ENCODE data around the gene ARF5. TPM values are rescaled to one million over a fixed set of nuclear protein-coding genes. Genes with fewer than 3 reads are reported as not detected.
"Not testable (repeated sequence)": the region's sequence is repeated elsewhere in the genome, so short reads cannot be mapped to it uniquely, and the experiment has no call there.

The ARF5 gene
- total and polyA plus RNA-seq, 11 donors = 85.3 to 196 (median 99.1) TPM

- no peaks in the 10 kb centered on the region for H3K36me3 ChIP-seq
- no peaks in the 10 kb centered on the region for H3K27me3 ChIP-seq
- 61 to 81% (median 67%) methylated on average over 2 of the region's 2 CpGs for WGBS, 4 donors
- H3K27ac ChIP-seq = no peak overlapping the region
- no peaks in the 10 kb centered on the region for H3K4me1 ChIP-seq
- H3K9me3 ChIP-seq = peaks cover 0 to 2% (median 0%) of the 10 kb centered on the region in 12 donors
- TF ChIP-seq POLR2A (IDR thresholded peaks at IDR 0.05) (no peak), CTCF (IDR thresholded peaks at IDR 0.05) (peak in 5 of 12 donors; percentile 5 to 27 (median 17))
- intact Hi-C loops (cut with DNase I) = loop anchor here in 3 of 10 donors (5.0 to 10.0 kb wide), 3 partner anchors 116 to 657 kb away; no protein-coding TSS in a partner anchor
- no peak overlapping the region for H3K4me3 ChIP-seq
- ATAC-seq (no peak), DNase-seq (no peak)
Measured at GRCh38 chr7:127557803-127558202, 30.4 kb upstream of the ARF5 start.

- H3K36me3 ChIP-seq = no peaks in the 10 kb centered on the region
- intact Hi-C loops (cut with DNase I) = no loop called here
- TF ChIP-seq POLR2A (IDR thresholded peaks at IDR 0.05) (no peak), CTCF (IDR thresholded peaks at IDR 0.05) (no peak)
- ATAC-seq (no peak), DNase-seq (no peak)
- H3K4me1 ChIP-seq = no peaks in the 10 kb centered on the region
- WGBS, 4 donors = 69 to 79% (median 75%) methylated on average over 3 of the region's 3 CpGs
- H3K9me3 ChIP-seq = peaks cover 0 to 6% (median 0%) of the 10 kb centered on the region in 12 donors
- no peak overlapping the region for H3K27ac ChIP-seq
- no peak overlapping the region for H3K4me3 ChIP-seq
- no peaks in the 10 kb centered on the region for H3K27me3 ChIP-seq
Measured at GRCh38 chr7:127566242-127566641, 22.0 kb upstream of the ARF5 start.

- H3K4me1 ChIP-seq; H3K4me3 ChIP-seq; ATAC-seq; DNase-seq; H3K36me3 ChIP-seq; H3K27me3 ChIP-seq; intact Hi-C loops (cut with DNase I); H3K27ac ChIP-seq; H3K9me3 ChIP-seq: not testable (repeated sequence)
- no CpG with 5 or more reads among the region's 3 CpGs for WGBS, 4 donors
Measured at GRCh38 chr7:127568034-127568433, 20.2 kb upstream of the ARF5 start.

GRCh38 chr7:127571741-127572505 lies 16.3 kb upstream of the ARF5 start:
- Histone ChIP-seq H3K4me1 (no peaks in the 10 kb centered on the region), H3K9me3 (no peaks in the 10 kb centered on the region), H3K36me3 (no peaks in the 10 kb centered on the region), H3K27ac (no peak overlapping the region), H3K27me3 (no peaks in the 10 kb centered on the region), H3K4me3 (no peak overlapping the region)
- no peak for TF ChIP-seq POLR2A (IDR thresholded peaks at IDR 0.05)
- TF ChIP-seq CTCF (IDR thresholded peaks at IDR 0.05) = no peak
- no peak for ATAC-seq
- intact Hi-C loops (cut with DNase I) = no loop called here
- no peak for DNase-seq
- WGBS, 4 donors = 76 to 83% (median 77%) methylated on average over 3 of the region's 3 CpGs
